HG03108 (cell line): ENCODE data around the gene MCOLN2.
"Not testable (repeated sequence)": the region's sequence is repeated elsewhere in the genome, so short reads cannot be mapped to it uniquely, and the experiment has no call there.

Experiments
- ATAC-seq: cut with Tn5 transposase; IDR thresholded peaks from one replicate; pipeline ENCODE4 v1.9.1; 2021; ENCODE audit warnings: moderate library complexity; ENCODE audit not compliant: unreplicated experiment

Gene MCOLN2

GRCh38 chr1:84996846-84997666 is at the start of gene MCOLN2:
TSS of gene MCOLN2 (minus strand) at chr1:84997113. CDS start at chr1:84996872, 241 bp downstream.
- peak; percentile 48 for ATAC-seq

- ATAC-seq: no peak
These were observed 45.5 kb upstream of the MCOLN2 start for GRCh38 chr1:85042413-85042812.

- no peak for ATAC-seq
These were observed 44.9 kb upstream of the MCOLN2 start for GRCh38 chr1:85041793-85042192.

GRCh38 chr1:85033221-85033620 is 36.3 kb upstream of the MCOLN2 start:
- ATAC-seq: no peak

GRCh38 chr1:85030536-85030935 is 33.6 kb upstream of the MCOLN2 start:
- ATAC-seq: no peak

GRCh38 chr1:85028151-85028550 is 31.2 kb upstream of the MCOLN2 start:
- ATAC-seq: no peak

- ATAC-seq: peak; percentile 66
These were observed 30.5 kb upstream of the MCOLN2 start for GRCh38 chr1:85027242-85027983.

- no peak for ATAC-seq
These were observed 29.0 kb upstream of the MCOLN2 start for GRCh38 chr1:85025940-85026339.

- ATAC-seq: no peak
These were observed 27.8 kb upstream of the MCOLN2 start for GRCh38 chr1:85024736-85025135.

GRCh38 chr1:85022700-85023099 is 25.8 kb upstream of the MCOLN2 start:
- ATAC-seq: no peak

GRCh38 chr1:85019994-85020393 is 23.1 kb upstream of the MCOLN2 start:
- no peak for ATAC-seq

GRCh38 chr1:85015826-85016225 is 18.9 kb upstream of the MCOLN2 start:
- ATAC-seq: no peak

GRCh38 chr1:85005641-85006040 is 8.7 kb upstream of the MCOLN2 start:
- not testable (repeated sequence) for ATAC-seq

- no peak for ATAC-seq
These were observed 4.8 kb upstream of the MCOLN2 start for GRCh38 chr1:85001742-85002141.

- ATAC-seq: peak; percentile 21
These were observed 1.8 kb upstream of the MCOLN2 start for GRCh38 chr1:84998642-84999280.

- ATAC-seq: no peak
These were observed 1.0 kb upstream of the MCOLN2 start for GRCh38 chr1:84997667-84998600.

- ATAC-seq: peak; percentile 39
These were observed 1.2 kb downstream of the MCOLN2 start for GRCh38 chr1:84995484-84996334.

- ATAC-seq: peak; percentile 24
These were observed 5.6 kb downstream of the MCOLN2 start for GRCh38 chr1:84991097-84991920.

GRCh38 chr1:84988588-84988987 is 8.3 kb downstream of the MCOLN2 start:
- peak; percentile 59 for ATAC-seq
